GM23338 (cell line): ENCODE data around the gene PPY. TPM values are rescaled to one million over a fixed set of nuclear protein-coding genes. Genes with fewer than 3 reads are reported as not detected.

Experiments used
- ATAC-seq: fragments of 200-7000 bp; cut with Tn5 transposase; 3 replicates; pipeline ENCODE4 v1.9.1; 2020
- DNase-seq: peaks from one replicate; pipeline ENCODE4 v3.0.0-alpha.2; 2015; ENCODE audit warnings: low spot score
- H2AFZ ChIP-seq: fragments of 200-600 bp; sonication (generic); 2 replicates; pipeline ENCODE4 v1.8.0; 2016; ENCODE audit warnings: antibody characterized with exemption, mild to moderate bottlenecking, moderate library complexity
- H3F3A ChIP-seq: fragments of 200-600 bp; sonication (generic); replicated peaks from 2 replicates; pipeline ENCODE4 v1.8.0; 2017; ENCODE audit warnings: antibody characterized with exemption, mixed run types, low read depth
- H3K27ac ChIP-seq: fragments of 200-600 bp; sonication (generic); 2 replicates; pipeline ENCODE4 v1.6.1; 2016; ENCODE audit warnings: low read depth
- H3K27me3 ChIP-seq: fragments of 200-600 bp; sonication (generic); 2 replicates; pipeline ENCODE4 v1.8.0; 2016; ENCODE audit warnings: mild to moderate bottlenecking, mixed run types, moderate library complexity; ENCODE audit not compliant: insufficient read depth
- H3K36me3 ChIP-seq: fragments of 200-600 bp; sonication (generic); 2 replicates; pipeline ENCODE4 v1.8.0; 2016; ENCODE audit warnings: mild to moderate bottlenecking; ENCODE audit not compliant: insufficient read depth
- H3K4me1 ChIP-seq: fragments of 200-600 bp; sonication (generic); 2 replicates; pipeline ENCODE4 v1.8.0; 2016; ENCODE audit warnings: mild to moderate bottlenecking, moderate library complexity; ENCODE audit not compliant: insufficient read depth
- H3K4me2 ChIP-seq: fragments of 200-600 bp; sonication (generic); 2 replicates; pipeline ENCODE4 v1.7.1; 2017; ENCODE audit warnings: mixed run types
- H3K4me3 ChIP-seq: fragments of 200-600 bp; sonication (generic); 2 replicates; pipeline ENCODE4 v1.6.1; 2016; ENCODE audit warnings: mixed run types
- H3K79me2 ChIP-seq: fragments of 200-600 bp; sonication (generic); replicated peaks from 2 replicates; pipeline ENCODE4 v1.8.0; 2017; ENCODE audit warnings: mild to moderate bottlenecking; ENCODE audit not compliant: insufficient read depth
- H3K9me2 ChIP-seq: fragments of 200-600 bp; sonication (generic); 2 replicates; pipeline ENCODE4 v1.8.0; 2017; ENCODE audit not compliant: insufficient read depth
- H4K20me1 ChIP-seq: fragments of 200-600 bp; sonication (generic); replicated peaks from 2 replicates; pipeline ENCODE4 v1.8.0; 2017; ENCODE audit warnings: mild to moderate bottlenecking; ENCODE audit not compliant: insufficient read depth
- H3K27ac Mint-ChIP-seq: 2 replicates; pipeline ENCODE4 v1.8.0; 2020; ENCODE audit warnings: inconsistent platforms, mild to moderate bottlenecking, moderate library complexity, mixed read lengths
- H3K27me3 Mint-ChIP-seq: 3 replicates; pipeline ENCODE4 v1.8.0; 2022; ENCODE audit warnings: low read depth, mild to moderate bottlenecking, moderate library complexity, mixed read lengths, inconsistent platforms; ENCODE audit not compliant: insufficient read depth, poor library complexity
- H3K36me3 Mint-ChIP-seq: 3 replicates; pipeline ENCODE4 v1.8.0; 2021; ENCODE audit warnings: low read depth, mild to moderate bottlenecking, inconsistent platforms, moderate library complexity, mixed read lengths
- H3K4me1 Mint-ChIP-seq: 3 replicates; pipeline ENCODE4 v1.8.0; 2020; ENCODE audit warnings: mild to moderate bottlenecking, inconsistent platforms, mixed read lengths
- H3K4me3 Mint-ChIP-seq: 3 replicates; pipeline ENCODE4 v1.8.0; 2021; ENCODE audit warnings: moderate library complexity, mild to moderate bottlenecking, inconsistent platforms, mixed read lengths
- H3K9me3 Mint-ChIP-seq: 3 replicates; pipeline ENCODE4 v1.8.0; 2020; ENCODE audit warnings: moderate library complexity, mild to moderate bottlenecking, inconsistent platforms, mixed read lengths
- EZH2phosphoT487 ChIP-seq: fragments of 200-600 bp; sonication (generic); IDR thresholded peaks from one replicate; pipeline ENCODE4 v1.8.1; 2018; ENCODE audit warnings: antibody characterized with exemption; ENCODE audit not compliant: unreplicated experiment
- ZNF114 ChIP-seq: fragments of 250-450 bp; sonication (Bioruptor Pico); IDR thresholded peaks from 2 replicates; pipeline ENCODE4 v1.5.0; 2020; ENCODE audit warnings: mild to moderate bottlenecking, moderate library complexity
- ZNF331 ChIP-seq: fragments of 250-450 bp; sonication (Bioruptor Pico); IDR thresholded peaks from 2 replicates; pipeline ENCODE4 v1.5.0; 2020; ENCODE audit warnings: low read depth, mild to moderate bottlenecking, moderate library complexity
- polyA plus RNA-seq: library from polyadenylated mRNA; unstranded; fragments of >200 nt; fragmentation: Nextera tagmentation; extraction: Ambion mirVana; gene quantifications from 2 replicates; pipeline ENCODE4 v1.2.1, GENCODE V29; 2016
- total RNA-seq: library from RNA; depleted of rRNA; stranded (reverse); fragments of >200 nt; shearing (Covaris generic); gene quantifications from 2 replicates; pipeline ENCODE4 v1.2.3, GENCODE V29; 2014
- TF ChIP-seq, protein P1 (sequence below), 2 experiments: fragments of 200-600 bp in 1 of 2; sonication (generic) in 1 of 2; conservative IDR thresholded peaks; 2 replicates each; pipeline versions ENCODE4 v1.5.1 to v1.6.1; 2016 to 2017; ENCODE audit warnings: antibody characterized with exemption in 2 of 2, low read depth in 2 of 2, mild to moderate bottlenecking in 2 of 2, moderate library complexity in 1 of 2
- TF ChIP-seq, protein P2 (sequence below): fragments of 250-450 bp; sonication (Bioruptor Pico); IDR thresholded peaks from 2 replicates; pipeline ENCODE4 v1.5.0; 2020; ENCODE audit warnings: mild to moderate bottlenecking, moderate library complexity

PPY gene
- total and polyA plus RNA-seq, 2 experiments from 2014 or later, result 0.94 TPM; not detected in 1

DNA sequence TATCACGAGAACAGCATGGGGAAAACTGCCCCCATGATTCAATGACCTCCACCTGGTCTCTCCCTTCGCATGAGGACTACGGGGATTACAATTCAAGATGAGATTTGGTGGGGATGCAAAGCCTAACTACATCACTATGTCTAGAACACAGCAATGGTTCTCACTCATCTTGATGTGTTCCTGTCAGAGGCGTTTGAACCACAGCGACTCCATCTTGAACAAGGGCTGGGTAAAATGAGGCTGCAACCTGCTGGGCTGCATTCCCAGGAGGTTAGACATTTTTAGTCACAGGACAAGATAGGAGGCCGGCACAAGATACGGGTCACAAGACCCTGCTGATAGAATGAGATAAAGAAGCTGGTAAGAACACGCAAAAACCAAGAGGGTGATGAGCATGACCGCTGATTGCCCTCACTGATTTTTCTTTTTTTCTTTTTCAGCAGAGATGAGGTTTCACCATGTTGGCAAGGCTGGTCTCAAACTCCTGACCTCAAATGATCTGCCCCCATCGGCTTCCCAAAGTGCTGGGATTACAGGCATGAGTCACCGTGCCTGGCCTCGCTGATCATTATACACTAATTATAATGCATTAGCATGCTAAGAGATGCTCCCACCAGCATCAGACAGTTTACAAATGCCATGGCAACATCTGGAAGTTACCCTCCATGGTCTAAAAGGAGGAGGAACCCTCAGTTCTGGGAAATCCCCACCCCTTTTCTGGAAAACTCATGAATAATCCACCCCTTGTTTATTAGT, 3.0 kb upstream of the PPY start:
- H3K27me3 Mint-ChIP-seq, result peaks cover 20% of the 10 kb centered on the region
- Histone ChIP-seq H3K36me3 (no peaks in the 10 kb centered on the region), H3K4me3 (no peak overlapping the region), H3F3A (no peaks in the 10 kb centered on the region), H3K4me1 (no peaks in the 10 kb centered on the region), H3K4me2 (no peak overlapping the region), H3K79me2 (no peaks in the 10 kb centered on the region), H3K9me2 (no peaks in the 10 kb centered on the region), H4K20me1 (no peaks in the 10 kb centered on the region), H3K27me3 (peaks cover under 1% of the 10 kb centered on the region; the same call in 1 of the 2 replicates), H3K27ac (no peak overlapping the region), H2AFZ (no peak overlapping the region)
- H3K36me3 Mint-ChIP-seq, result no peaks in the 10 kb centered on the region
- DNase-seq, result no peak
- TF ChIP-seq EZH2phosphoT487 (no peak), ZNF114 (CRISPR knock-in tag) (no peak), ZNF331 (CRISPR knock-in tag) (no peak)
- TF ChIP-seq, protein P1, sequence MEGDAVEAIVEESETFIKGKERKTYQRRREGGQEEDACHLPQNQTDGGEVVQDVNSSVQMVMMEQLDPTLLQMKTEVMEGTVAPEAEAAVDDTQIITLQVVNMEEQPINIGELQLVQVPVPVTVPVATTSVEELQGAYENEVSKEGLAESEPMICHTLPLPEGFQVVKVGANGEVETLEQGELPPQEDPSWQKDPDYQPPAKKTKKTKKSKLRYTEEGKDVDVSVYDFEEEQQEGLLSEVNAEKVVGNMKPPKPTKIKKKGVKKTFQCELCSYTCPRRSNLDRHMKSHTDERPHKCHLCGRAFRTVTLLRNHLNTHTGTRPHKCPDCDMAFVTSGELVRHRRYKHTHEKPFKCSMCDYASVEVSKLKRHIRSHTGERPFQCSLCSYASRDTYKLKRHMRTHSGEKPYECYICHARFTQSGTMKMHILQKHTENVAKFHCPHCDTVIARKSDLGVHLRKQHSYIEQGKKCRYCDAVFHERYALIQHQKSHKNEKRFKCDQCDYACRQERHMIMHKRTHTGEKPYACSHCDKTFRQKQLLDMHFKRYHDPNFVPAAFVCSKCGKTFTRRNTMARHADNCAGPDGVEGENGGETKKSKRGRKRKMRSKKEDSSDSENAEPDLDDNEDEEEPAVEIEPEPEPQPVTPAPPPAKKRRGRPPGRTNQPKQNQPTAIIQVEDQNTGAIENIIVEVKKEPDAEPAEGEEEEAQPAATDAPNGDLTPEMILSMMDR (conservative IDR thresholded peaks at IDR 0.05; ENCODE audit: low read depth in 2 of 2), result no peak
- TF ChIP-seq, protein P2, sequence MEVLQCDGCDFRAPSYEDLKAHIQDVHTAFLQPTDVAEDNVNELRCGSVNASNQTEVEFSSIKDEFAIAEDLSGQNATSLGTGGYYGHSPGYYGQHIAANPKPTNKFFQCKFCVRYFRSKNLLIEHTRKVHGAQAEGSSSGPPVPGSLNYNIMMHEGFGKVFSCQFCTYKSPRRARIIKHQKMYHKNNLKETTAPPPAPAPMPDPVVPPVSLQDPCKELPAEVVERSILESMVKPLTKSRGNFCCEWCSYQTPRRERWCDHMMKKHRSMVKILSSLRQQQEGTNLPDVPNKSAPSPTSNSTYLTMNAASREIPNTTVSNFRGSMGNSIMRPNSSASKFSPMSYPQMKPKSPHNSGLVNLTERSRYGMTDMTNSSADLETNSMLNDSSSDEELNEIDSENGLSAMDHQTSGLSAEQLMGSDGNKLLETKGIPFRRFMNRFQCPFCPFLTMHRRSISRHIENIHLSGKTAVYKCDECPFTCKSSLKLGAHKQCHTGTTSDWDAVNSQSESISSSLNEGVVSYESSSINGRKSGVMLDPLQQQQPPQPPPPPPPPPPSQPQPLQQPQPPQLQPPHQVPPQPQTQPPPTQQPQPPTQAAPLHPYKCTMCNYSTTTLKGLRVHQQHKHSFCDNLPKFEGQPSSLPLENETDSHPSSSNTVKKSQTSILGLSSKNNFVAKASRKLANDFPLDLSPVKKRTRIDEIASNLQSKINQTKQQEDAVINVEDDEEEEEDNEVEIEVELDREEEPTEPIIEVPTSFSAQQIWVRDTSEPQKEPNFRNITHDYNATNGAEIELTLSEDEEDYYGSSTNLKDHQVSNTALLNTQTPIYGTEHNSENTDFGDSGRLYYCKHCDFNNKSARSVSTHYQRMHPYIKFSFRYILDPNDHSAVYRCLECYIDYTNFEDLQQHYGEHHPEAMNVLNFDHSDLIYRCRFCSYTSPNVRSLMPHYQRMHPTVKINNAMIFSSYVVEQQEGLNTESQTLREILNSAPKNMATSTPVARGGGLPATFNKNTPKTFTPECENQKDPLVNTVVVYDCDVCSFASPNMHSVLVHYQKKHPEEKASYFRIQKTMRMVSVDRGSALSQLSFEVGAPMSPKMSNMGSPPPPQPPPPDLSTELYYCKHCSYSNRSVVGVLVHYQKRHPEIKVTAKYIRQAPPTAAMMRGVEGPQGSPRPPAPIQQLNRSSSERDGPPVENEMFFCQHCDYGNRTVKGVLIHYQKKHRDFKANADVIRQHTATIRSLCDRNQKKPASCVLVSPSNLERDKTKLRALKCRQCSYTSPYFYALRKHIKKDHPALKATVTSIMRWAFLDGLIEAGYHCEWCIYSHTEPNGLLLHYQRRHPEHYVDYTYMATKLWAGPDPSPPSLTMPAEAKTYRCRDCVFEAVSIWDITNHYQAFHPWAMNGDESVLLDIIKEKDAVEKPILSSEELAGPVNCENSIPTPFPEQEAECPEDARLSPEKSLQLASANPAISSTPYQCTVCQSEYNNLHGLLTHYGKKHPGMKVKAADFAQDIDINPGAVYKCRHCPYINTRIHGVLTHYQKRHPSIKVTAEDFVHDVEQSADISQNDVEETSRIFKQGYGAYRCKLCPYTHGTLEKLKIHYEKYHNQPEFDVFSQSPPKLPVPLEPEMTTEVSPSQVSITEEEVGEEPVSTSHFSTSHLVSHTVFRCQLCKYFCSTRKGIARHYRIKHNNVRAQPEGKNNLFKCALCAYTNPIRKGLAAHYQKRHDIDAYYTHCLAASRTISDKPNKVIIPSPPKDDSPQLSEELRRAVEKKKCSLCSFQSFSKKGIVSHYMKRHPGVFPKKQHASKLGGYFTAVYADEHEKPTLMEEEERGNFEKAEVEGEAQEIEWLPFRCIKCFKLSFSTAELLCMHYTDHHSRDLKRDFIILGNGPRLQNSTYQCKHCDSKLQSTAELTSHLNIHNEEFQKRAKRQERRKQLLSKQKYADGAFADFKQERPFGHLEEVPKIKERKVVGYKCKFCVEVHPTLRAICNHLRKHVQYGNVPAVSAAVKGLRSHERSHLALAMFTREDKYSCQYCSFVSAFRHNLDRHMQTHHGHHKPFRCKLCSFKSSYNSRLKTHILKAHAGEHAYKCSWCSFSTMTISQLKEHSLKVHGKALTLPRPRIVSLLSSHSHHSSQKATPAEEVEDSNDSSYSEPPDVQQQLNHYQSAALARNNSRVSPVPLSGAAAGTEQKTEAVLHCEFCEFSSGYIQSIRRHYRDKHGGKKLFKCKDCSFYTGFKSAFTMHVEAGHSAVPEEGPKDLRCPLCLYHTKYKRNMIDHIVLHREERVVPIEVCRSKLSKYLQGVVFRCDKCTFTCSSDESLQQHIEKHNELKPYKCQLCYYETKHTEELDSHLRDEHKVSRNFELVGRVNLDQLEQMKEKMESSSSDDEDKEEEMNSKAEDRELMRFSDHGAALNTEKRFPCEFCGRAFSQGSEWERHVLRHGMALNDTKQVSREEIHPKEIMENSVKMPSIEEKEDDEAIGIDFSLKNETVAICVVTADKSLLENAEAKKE (CRISPR knock-in tag), result no peak
- no peak for ATAC-seq
- no peak overlapping the region for H3K4me3 Mint-ChIP-seq
- H3K4me1 Mint-ChIP-seq, result peaks cover 17% of the 10 kb centered on the region
- H3K9me3 Mint-ChIP-seq, result no peaks in the 10 kb centered on the region
- no peak overlapping the region for H3K27ac Mint-ChIP-seq
